ENCODE measurements around the gene CDKAL1. TPM values are rescaled to one million over a fixed set of nuclear protein-coding genes. Genes with fewer than 3 reads are reported as not detected.

CDKAL1 gene
- total RNA-seq, 1 donor from 2014 or later: 39.6 TPM

DNA sequence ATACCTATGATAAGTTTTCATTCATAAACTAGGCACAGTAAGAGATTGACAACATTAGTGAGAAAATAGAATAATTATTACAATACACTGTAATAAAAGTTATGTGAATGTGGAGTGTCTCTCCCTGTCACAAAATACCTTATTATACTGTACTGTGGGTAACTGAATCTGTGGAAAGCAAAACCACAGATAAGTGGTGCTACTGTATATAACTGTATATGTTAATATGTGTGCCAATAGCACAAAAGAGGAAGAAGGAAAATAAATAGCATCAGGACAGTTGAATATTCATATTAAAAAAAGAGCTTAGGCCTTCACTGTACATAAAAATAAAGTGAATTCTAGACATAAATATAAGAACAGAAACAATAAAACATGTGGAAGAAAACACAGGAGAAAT is 243.5 kb downstream of the CDKAL1 start:
- Mint-ChIP-seq H3K4me3 (no peak overlapping the region), H3K27me3 (ENCODE audit: insufficient read depth, low read depth) (no peaks in the 10 kb centered on the region), H3K9me3 (no peaks in the 10 kb centered on the region), H3K4me1 (peaks cover 5% of the 10 kb centered on the region), H3K27ac (no peak overlapping the region), H3K36me3 (peaks cover 2% of the 10 kb centered on the region)
- Histone ChIP-seq H3K27ac (no peak overlapping the region), H3K4me2 (no peak overlapping the region), H3K9ac (no peak overlapping the region), H3K9me3 (ENCODE audit: low read depth) (no peaks in the 10 kb centered on the region), H3K4me3 (no peak overlapping the region), H3K4me1 (peaks cover 20% of the 10 kb centered on the region), H3K27me3 (no peaks in the 10 kb centered on the region), H3K36me3 (no peaks in the 10 kb centered on the region), H3K79me2 (ENCODE audit: low read depth) (no peaks in the 10 kb centered on the region), H4K20me1 (ENCODE audit: low read depth) (no peaks in the 10 kb centered on the region), H3F3A (ENCODE audit: low read depth) (no peaks in the 10 kb centered on the region), H2AFZ (replicated peaks) (no peak overlapping the region)
- TF ChIP-seq EZH2phosphoT487 (IDR thresholded peaks at IDR 0.05) (no peak), EZH2 (IDR thresholded peaks at IDR 0.05) (no peak)
- TF ChIP-seq, protein P1, sequence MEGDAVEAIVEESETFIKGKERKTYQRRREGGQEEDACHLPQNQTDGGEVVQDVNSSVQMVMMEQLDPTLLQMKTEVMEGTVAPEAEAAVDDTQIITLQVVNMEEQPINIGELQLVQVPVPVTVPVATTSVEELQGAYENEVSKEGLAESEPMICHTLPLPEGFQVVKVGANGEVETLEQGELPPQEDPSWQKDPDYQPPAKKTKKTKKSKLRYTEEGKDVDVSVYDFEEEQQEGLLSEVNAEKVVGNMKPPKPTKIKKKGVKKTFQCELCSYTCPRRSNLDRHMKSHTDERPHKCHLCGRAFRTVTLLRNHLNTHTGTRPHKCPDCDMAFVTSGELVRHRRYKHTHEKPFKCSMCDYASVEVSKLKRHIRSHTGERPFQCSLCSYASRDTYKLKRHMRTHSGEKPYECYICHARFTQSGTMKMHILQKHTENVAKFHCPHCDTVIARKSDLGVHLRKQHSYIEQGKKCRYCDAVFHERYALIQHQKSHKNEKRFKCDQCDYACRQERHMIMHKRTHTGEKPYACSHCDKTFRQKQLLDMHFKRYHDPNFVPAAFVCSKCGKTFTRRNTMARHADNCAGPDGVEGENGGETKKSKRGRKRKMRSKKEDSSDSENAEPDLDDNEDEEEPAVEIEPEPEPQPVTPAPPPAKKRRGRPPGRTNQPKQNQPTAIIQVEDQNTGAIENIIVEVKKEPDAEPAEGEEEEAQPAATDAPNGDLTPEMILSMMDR (IDR thresholded peaks at IDR 0.05): no peak
- DNase-seq (ENCODE audit: low spot score): no peak

DNA sequence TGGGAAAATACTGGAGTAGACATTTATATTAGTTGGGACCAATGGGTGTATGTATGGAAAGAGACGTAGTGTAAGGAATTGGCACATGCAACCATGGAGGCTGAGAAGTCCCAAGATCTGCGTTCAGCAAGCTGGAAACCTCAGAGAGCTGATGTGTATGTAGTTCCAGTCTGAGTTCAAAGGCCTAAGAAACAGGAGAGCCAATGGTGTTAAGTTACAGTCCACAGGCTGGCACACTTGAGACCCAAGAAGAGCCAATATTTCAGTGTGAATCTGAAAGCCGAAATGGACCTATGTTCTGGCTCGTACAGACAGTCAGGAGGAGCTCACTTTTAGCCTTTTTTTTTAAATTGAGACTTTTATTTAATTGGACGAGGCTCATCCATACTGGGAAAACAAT is 244.2 kb downstream of the CDKAL1 start:
- Mint-ChIP-seq H3K36me3 (peaks cover 5% of the 10 kb centered on the region), H3K27me3 (ENCODE audit: insufficient read depth, low read depth) (no peaks in the 10 kb centered on the region), H3K4me3 (no peak overlapping the region), H3K9me3 (no peaks in the 10 kb centered on the region), H3K27ac (no peak overlapping the region), H3K4me1 (peaks cover 5% of the 10 kb centered on the region)
- Histone ChIP-seq H3K4me3 (no peak overlapping the region), H3K36me3 (no peaks in the 10 kb centered on the region), H3K27me3 (no peaks in the 10 kb centered on the region), H3K4me2 (no peak overlapping the region), H2AFZ (replicated peaks) (no peak overlapping the region), H3K9ac (no peak overlapping the region), H3K79me2 (ENCODE audit: low read depth) (no peaks in the 10 kb centered on the region), H4K20me1 (ENCODE audit: low read depth) (no peaks in the 10 kb centered on the region), H3F3A (ENCODE audit: low read depth) (no peaks in the 10 kb centered on the region), H3K27ac (no peak overlapping the region), H3K9me3 (ENCODE audit: low read depth) (no peaks in the 10 kb centered on the region), H3K4me1 (peaks cover 20% of the 10 kb centered on the region)
- no peak for DNase-seq (ENCODE audit: low spot score)
- TF ChIP-seq, protein P1 (IDR thresholded peaks at IDR 0.05): no peak
- TF ChIP-seq EZH2 (IDR thresholded peaks at IDR 0.05) (no peak), EZH2phosphoT487 (IDR thresholded peaks at IDR 0.05) (no peak)

DNA sequence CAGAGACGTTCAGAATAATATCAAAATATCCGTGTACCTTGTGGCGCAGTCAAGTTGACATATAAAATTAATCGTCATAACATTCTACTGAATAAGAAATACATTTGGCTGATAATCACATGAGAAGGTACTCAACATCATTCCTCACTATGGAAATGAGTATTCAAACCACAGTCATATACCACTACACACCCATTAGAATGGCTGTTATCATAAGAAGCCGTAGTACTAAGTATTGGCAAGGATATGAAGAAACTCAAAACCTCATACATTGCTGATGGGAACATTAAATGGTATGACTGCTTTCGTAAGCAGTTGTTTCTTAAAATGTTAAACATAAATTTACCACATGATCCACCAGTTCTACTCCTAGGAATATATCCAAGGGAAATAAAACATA is 244.7 kb downstream of the CDKAL1 start:
- H3K9me3 Mint-ChIP-seq: no peaks in the 10 kb centered on the region

More for the DNA sequence above, 244.7 kb downstream of the CDKAL1 start:
- Histone ChIP-seq H3K4me1 (peaks cover 20% of the 10 kb centered on the region), H3K36me3 (no peaks in the 10 kb centered on the region), H3K9ac (no peak overlapping the region), H3K4me2 (no peak overlapping the region), H3K79me2 (ENCODE audit: low read depth) (no peaks in the 10 kb centered on the region), H2AFZ (replicated peaks) (no peak overlapping the region), H3K27me3 (no peaks in the 10 kb centered on the region), H3F3A (ENCODE audit: low read depth) (no peaks in the 10 kb centered on the region), H3K27ac (no peak overlapping the region), H3K9me3 (ENCODE audit: low read depth) (no peaks in the 10 kb centered on the region), H4K20me1 (ENCODE audit: low read depth) (no peaks in the 10 kb centered on the region), H3K4me3 (no peak overlapping the region)
- H3K36me3 Mint-ChIP-seq: peaks cover 8% of the 10 kb centered on the region
- TF ChIP-seq EZH2 (IDR thresholded peaks at IDR 0.05) (no peak), EZH2phosphoT487 (IDR thresholded peaks at IDR 0.05) (no peak)
- TF ChIP-seq, protein P1 (IDR thresholded peaks at IDR 0.05): no peak
- no peak overlapping the region for H3K27ac Mint-ChIP-seq
- no peaks in the 10 kb centered on the region for H3K27me3 Mint-ChIP-seq (ENCODE audit: insufficient read depth, low read depth)
- peaks cover 5% of the 10 kb centered on the region for H3K4me1 Mint-ChIP-seq
- no peak overlapping the region for H3K4me3 Mint-ChIP-seq
- DNase-seq (ENCODE audit: low spot score): no peak

All from neural progenitor cell (in vitro differentiated cells).